ENCODE results near the gene SH2D3C. TPM values are rescaled to one million over a fixed set of nuclear protein-coding genes. Genes with fewer than 3 reads are reported as not detected.

The SH2D3C gene
- total RNA-seq, result 10 to 100 TPM; 34.5 to 51.5 TPM
- polyA plus RNA-seq, result 10 to 100 TPM; 41.0 to 43.0 TPM
- long read RNA-seq, donor 1, partial matches to known transcripts, result 81 of 86 reads
- long read RNA-seq, donor 1, other reads (novel, unspliced or antisense), result 0 of 86 reads
- long read RNA-seq, donor 2, partial matches to known transcripts, result 21 of 22 reads
- long read RNA-seq, donor 2, other reads (novel, unspliced or antisense), result 0 of 22 reads
- long read RNA-seq, donor 3, partial matches to known transcripts, result 0 of 1 reads
- long read RNA-seq, donor 3, other reads (novel, unspliced or antisense), result 0 of 1 reads
- long read RNA-seq, donor 4, partial matches to known transcripts, result 8 of 8 reads
- long read RNA-seq, donor 4, other reads (novel, unspliced or antisense), result 0 of 8 reads
- long read RNA-seq, donor 5, partial matches to known transcripts, result 5 of 8 reads
- long read RNA-seq, donor 5, other reads (novel, unspliced or antisense), result 0 of 8 reads

DNA sequence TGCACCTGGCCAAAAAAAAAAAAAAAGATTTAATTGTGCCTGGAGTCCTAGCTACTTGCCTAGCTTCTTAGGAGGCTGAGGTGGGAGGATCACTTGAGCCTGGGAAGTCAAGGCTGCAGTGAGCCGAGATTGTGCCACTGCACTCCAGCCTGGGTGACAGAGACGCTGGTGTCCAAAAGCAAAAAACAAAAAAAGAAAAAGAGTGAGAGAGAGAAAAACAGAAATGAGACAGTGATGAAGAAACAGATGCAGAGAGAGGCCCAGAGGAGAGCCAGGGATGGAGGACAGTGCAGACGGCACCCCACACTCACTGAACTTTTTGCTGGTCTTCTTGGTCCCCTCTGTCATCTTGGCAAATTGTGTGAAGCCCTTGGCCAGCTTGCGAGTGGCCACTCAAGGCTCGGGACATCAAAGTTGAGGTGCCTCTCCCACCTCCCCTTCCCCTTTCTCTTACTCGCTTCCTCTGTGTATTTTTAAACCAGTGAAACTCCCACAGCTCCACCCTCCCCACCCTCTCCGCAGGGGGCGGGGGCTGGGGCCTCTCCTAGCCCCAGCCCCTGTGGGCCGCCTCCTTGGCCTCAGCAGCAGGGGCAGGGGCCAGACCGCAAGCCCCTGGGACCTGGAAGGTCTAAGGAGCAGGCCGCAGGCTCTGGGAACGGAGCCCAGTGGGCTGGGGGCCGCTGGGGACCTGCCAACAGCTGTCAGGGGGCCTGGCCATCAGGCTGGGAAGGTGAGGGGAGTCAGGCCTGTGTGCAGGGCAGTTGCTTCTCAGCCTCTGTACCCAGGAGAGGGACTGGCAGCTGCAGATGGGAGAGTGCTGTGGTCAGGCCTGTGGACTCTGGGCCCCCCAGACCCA, at the start of gene SH2D3C:
Gene SH2D3C (minus strand): TSS at position 387 of the 856 bp plus-strand sequence. CDS start 39 bp downstream, at position 348.
- no peak for TF ChIP-seq CTCF (IDR thresholded peaks at IDR 0.05; ENCODE audit: control extremely low read depth, extremely low read depth)
- Histone ChIP-seq H3K36me3 (ENCODE audit: control insufficient read depth in 4 of 4, insufficient read depth in 4 of 4, low read length in 4 of 4) (peaks cover 0 to 3% (median under 1%) of the 10 kb centered on the region in 4 donors), H3K9ac (ENCODE audit: insufficient read depth in 1 of 2, low read length in 2 of 2) (peak within 1 kb of the TSS in 1 of 2 donors; percentile 42), H3K9me3 (ENCODE audit: control insufficient read depth in 4 of 4, insufficient read depth in 3 of 4, low read length in 3 of 4) (no peaks in the 10 kb centered on the region), H3K27me3 (ENCODE audit: control insufficient read depth in 3 of 3, insufficient read depth in 3 of 3, low read length in 2 of 3) (no peaks in the 10 kb centered on the region), H3K4me3 (no peak within 1 kb of the TSS), H3K4me1 (ENCODE audit: control insufficient read depth in 5 of 5, insufficient read depth in 5 of 5, low read length in 5 of 5) (peaks cover 0 to 10% (median 5%) of the 10 kb centered on the region in 5 donors), H3K27ac (ENCODE audit: low read depth in 1 of 2, low read length in 1 of 2) (peak within 1 kb of the TSS in 1 of 2 donors; percentile 87)
- 11 to 35% methylated on average over 13 of the region's 13 CpGs for WGBS, 2 donors
- ATAC-seq (ENCODE audit: insufficient read depth, low FRiP score) (peak; percentile 9), DNase-seq (peak; percentile 38 to 56 (median 41))

DNA sequence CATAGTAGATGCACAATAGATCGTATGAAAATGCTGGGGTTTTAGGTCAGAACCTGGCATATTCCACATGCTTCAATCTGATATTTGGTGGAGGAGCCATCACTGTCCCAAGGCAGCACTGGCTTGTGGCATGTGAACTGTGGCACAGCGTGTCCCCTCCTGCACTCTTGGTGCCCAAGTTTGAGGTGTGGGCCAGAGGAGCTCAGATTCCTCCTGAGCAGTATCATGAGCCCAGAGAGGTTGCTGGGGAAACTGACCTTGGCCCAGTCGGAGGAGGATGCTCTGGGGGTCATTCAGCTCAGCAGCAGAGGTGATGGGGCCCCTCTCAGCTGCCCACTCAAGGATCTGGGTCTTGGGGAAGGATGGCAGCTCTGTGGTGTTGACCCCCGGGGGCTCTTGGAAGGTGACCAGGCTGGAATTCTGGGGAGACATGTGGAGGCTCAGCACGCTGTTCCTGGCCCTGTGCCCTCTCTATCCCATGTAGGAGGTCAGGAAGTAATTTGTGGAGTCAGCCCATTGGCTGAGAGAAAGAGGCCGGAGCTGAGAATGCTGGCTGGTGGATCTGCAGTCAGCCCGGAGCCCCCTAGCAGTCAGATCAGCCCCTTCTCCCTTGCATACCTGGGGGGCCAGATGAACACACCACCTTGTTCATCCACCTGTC, 47.9 kb upstream of the SH2D3C start:
- 66 to 77% methylated on average over 7 of the region's 7 CpGs for WGBS, 2 donors

More for the DNA sequence above, 47.9 kb upstream of the SH2D3C start:
- H3K36me3 ChIP-seq (ENCODE audit: control insufficient read depth in 4 of 4, insufficient read depth in 4 of 4, low read length in 4 of 4), result peaks cover 0 to 32% (median 8%) of the 10 kb centered on the region in 4 donors
- no peak overlapping the region for H3K9ac ChIP-seq (ENCODE audit: insufficient read depth in 1 of 2, low read length in 2 of 2)
- H3K9me3 ChIP-seq (ENCODE audit: control insufficient read depth in 4 of 4, insufficient read depth in 3 of 4, low read length in 3 of 4), result no peaks in the 10 kb centered on the region
- peaks cover 0 to 40% (median 11%) of the 10 kb centered on the region in 5 donors for H3K4me1 ChIP-seq (ENCODE audit: control insufficient read depth in 5 of 5, insufficient read depth in 5 of 5, low read length in 5 of 5)
- DNase-seq, result peak; percentile 52 to 74 (median 58)
- no peaks in the 10 kb centered on the region for H3K27me3 ChIP-seq (ENCODE audit: control insufficient read depth in 3 of 3, insufficient read depth in 3 of 3, low read length in 2 of 3)
- no peak overlapping the region for H3K4me3 ChIP-seq
- ATAC-seq (ENCODE audit: insufficient read depth, low FRiP score), result no peak
- peak overlapping the region in 1 of 2 donors; percentile 48 for H3K27ac ChIP-seq (ENCODE audit: low read depth in 1 of 2, low read length in 1 of 2)
- TF ChIP-seq CTCF (IDR thresholded peaks at IDR 0.05; ENCODE audit: control extremely low read depth, extremely low read depth), result no peak
